SH-SY5Y (cell line): ENCODE data around the gene NCKAP5L.

ENCODE experiments used
- GATA2 ChIP-seq: IDR thresholded peaks from 2 replicates; pipeline ENCODE4 v1.6.1; 2011; ENCODE audit warnings: mild to moderate bottlenecking, low read depth, low read length
- GATA3 ChIP-seq: IDR thresholded peaks from 2 replicates; pipeline ENCODE4 v1.6.1; 2011; ENCODE audit warnings: low read depth, mild to moderate bottlenecking, low read length, moderate library complexity

GRCh38 chr12:49854976-49855375 is 26.8 kb upstream of the NCKAP5L start:
- TF ChIP-seq GATA2 (no peak), GATA3 (no peak)
